ENCODE measurements around the gene GLIS1.

DNA sequence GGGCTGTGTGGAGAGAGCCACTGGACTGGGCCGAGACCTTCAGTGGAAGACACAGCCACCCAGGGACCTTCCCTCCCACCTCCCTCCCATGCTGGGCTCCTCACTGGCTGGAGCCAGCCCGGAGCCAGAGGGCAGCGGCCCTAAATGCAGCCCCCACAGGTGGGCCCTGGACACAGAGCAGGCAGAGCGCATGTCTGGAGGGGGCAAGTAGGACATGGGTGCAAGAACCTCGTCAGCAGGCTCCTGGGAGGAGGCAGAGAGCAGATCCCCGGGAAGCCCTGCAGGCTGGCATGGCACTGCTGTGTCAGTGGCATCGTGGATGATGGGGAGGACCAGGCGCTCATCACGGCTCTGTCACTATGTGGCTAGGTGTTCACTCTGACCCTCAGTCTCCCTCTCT, 234.1 kb downstream of the GLIS1 start:
- TF ChIP-seq CTCF (IDR thresholded peaks at IDR 0.05), result no peak
- no peak for TF ChIP-seq ZNF263 (CRISPR knock-in tag; IDR thresholded peaks at IDR 0.05; ENCODE audit: low read depth)
- no peak for TF ChIP-seq ZBTB21 (CRISPR knock-in tag; IDR thresholded peaks at IDR 0.05; ENCODE audit: borderline replicate concordance)
- TF ChIP-seq ATF3 (CRISPR knock-in tag; conservative IDR thresholded peaks at IDR 0.05), result no peak
- TF ChIP-seq ZSCAN18 (CRISPR knock-in tag; IDR thresholded peaks at IDR 0.05), result no peak
- no peak for TF ChIP-seq MAX (CRISPR knock-in tag; IDR thresholded peaks at IDR 0.05)
- TF ChIP-seq SP1 (CRISPR knock-in tag; conservative IDR thresholded peaks at IDR 0.05), result no peak
- no peak for TF ChIP-seq CREB1 (CRISPR knock-in tag; IDR thresholded peaks at IDR 0.05)
